CD4-positive, alpha-beta T cell treated with Interferon alpha-2 for 1 hour (primary cell): Measurements from ENCODE around the gene PLXNA4.

Experiments used
- DNase-seq, 2 donors: peaks; one replicate each; pipeline ENCODE4 v3.0.0-alpha.2; 2020 to 2022

Gene PLXNA4

DNA sequence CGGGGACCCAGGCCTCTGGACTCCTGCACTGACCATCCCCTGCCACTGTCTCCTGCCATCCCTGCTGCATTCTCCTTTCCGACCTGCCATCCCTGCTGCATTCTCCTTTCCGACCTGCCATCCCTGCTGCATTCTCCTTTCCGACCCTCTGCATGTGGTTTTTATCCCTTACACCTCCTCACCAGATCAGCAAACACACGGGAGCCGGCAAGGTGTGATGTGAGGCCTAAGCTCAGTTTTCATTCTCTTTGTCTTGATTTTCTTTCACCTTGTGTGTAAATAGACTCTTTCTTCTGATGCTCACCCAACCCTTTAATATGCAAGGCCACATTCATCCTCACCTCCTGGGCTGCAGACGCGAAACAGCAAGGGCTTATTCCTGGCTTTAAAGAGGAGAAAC, 11.4 kb downstream of the PLXNA4 start:
- DNase-seq = no peak

DNA sequence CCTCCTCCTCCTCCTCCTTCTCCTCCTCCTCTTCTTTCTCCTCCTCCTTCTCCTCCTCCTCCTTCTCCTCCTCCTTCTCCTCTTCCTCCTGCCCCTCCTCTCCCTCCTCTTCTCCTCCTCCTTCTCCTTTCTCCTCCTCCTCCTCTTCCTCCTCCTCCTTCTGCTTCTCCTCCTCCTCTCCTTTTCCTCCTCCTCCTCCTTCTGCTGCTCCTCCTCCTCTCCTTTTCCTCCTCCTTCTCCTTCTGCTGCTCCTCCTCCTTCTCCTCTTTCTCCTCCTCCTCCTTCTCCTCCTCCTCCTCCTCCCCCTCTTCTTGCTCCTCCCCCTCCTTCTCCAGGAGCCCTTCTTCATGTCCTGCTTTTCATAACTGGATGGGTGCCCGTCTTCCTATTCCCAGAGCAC, 12.2 kb downstream of the PLXNA4 start:
- no peak for DNase-seq

DNA sequence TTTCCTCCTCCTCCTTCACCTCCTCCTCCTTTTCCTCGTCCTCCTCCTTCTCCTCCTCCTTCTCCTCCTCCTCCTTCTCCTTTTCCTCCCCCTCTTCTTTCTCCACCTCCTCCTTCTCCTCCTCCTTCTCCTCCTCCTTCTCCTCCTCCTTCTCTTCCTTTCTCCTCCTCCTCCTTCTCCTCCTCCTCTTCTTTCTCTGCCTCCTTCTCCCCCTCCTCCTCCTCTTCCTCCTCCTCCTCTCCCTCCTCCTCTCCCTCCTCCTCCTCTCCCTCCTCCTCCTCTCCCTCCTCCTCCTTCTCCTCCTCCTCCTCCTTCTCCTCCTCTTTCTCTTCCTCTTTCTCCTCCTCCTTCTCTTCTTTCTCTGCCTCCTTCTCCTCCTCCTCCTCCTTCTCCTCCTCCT, 13.6 kb downstream of the PLXNA4 start:
- DNase-seq = no peak

- DNase-seq = no peak
These were observed 14.5 kb downstream of the PLXNA4 start for GRCh38 chr7:132561763-132562162.

- DNase-seq = no peak
These were observed 15.3 kb downstream of the PLXNA4 start for GRCh38 chr7:132560825-132561529.

- no peak for DNase-seq
These were observed 16.2 kb downstream of the PLXNA4 start for GRCh38 chr7:132560105-132560504.

GRCh38 chr7:132558815-132559214, 17.5 kb downstream of the PLXNA4 start:
- no peak for DNase-seq

- no peak for DNase-seq
These were observed 18.7 kb downstream of the PLXNA4 start for GRCh38 chr7:132557489-132558044.

GRCh38 chr7:132554446-132554845, 21.8 kb downstream of the PLXNA4 start:
- no peak for DNase-seq

GRCh38 chr7:132553031-132553430, 23.2 kb downstream of the PLXNA4 start:
- DNase-seq = no peak

DNA sequence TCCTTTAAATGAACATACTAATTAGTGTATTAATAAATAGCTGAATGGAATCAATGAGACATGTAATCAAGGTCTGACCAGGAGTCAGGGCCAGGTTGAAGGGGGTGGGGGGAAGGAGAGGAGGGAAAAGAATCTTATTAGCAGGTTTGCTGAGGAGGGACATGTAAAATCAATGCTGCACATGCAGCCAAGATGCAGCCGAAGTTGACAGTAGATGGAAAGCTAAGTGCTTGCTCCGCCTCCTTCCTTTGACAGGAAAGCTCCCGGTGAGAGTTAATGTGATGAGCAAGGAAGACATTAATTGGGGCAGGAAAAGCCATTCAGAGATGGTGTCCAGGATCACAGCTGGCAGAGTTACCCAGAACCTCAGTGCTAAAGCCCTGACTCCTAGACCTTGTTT, 24.4 kb downstream of the PLXNA4 start:
- DNase-seq = no peak

GRCh38 chr7:132551439-132551838, 24.8 kb downstream of the PLXNA4 start:
- DNase-seq = no peak

- no peak for DNase-seq
These were observed 27.7 kb downstream of the PLXNA4 start for GRCh38 chr7:132548489-132549078.

DNA sequence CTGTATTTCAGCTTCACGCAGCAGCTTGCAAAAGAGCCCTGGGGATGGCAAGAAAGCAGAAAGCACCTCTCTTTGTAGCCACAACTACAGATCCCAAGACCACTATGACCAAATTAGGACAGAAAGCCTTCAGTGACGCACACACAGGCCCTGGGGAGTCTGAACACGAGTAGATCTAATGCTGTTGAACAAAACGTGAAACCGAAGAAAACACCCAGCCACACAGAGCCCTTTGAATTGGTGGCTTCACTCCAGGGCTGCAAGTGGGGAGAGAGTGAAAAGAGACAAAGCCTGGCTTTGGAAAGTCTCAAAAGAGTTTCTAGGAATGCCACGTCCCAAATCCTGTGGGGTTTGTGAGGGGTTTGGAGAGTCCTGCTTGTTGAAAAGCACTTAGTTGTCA, 28.4 kb downstream of the PLXNA4 start:
- no peak for DNase-seq

DNA sequence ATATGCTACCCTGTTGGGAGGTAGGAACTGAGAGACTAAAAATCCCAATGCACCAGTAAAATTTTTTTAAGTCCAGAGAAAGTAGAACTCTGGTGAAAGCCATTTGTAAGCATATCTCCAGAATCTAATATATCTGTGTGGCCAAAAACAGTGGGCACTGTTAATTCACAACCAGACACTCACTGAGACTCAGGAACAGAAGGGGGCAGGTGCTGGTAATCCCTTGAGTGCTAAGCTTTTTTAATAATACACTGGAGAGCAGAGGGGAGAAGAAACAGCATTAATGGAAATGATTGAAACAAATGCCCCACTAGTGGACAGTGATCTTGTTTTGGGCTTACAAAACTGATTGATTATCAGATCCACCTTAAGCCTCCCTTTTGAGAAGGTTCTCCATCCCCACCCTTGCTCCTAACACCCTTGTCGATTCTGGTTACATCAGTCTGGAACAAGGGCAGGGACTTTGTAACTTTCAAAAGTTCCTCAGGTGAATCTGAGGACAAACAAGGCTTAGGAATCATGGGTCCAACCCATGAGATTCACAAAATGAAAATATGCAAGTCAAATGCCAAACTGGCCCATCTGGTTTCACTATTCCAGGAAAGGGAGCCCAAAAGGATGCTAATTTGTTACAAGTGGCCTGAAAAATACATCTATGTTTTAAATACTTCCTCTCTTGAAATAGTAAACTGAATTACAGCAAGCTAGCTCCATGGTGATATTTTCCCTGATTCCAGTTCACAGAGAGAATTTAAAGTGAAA, 29.7 kb downstream of the PLXNA4 start:
- no peak for DNase-seq

- DNase-seq = no peak
These were observed 30.5 kb downstream of the PLXNA4 start for GRCh38 chr7:132545756-132546155.

DNA sequence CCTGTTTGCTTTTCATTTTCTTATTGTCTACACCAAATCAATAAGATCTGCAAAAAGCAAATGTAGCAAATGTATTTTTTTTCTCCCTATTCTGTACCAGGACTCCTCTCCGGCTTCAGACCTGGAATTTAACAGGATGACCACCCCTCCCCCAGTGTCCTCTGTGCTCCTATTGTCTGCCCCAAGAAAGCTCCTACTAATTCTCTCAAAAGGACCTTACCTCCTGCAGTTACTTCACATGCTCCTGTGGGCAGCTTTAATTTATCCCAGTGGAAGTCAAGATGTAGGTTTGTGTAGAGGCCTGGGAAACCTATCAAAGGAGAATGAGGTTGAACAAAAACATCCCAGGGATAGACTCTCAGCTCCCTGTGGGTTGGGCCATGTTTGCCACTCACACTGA, 31.3 kb downstream of the PLXNA4 start:
- DNase-seq = no peak

DNA sequence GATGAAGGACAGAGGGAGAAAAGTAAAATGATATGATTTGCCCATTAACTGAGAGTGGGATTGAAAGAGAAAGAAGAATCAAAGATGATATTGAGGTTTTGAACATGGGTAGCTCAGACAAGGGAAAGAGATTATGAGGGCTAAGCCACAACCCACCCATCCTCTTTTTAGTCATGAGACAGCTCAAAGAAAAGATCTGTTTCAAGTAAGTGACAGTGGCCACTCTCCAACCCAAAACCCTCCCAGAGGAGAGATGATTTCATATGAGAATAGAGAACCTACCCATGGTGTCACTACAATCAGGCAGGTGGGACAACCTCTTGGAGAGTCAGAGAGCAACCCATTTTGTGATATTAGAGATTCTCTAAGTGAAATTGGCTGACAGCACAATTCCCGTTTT, 32.2 kb downstream of the PLXNA4 start:
- no peak for DNase-seq

GRCh38 chr7:132542895-132543294, 33.4 kb downstream of the PLXNA4 start:
- DNase-seq = no peak

GRCh38 chr7:132541656-132542055, 34.6 kb downstream of the PLXNA4 start:
- no peak for DNase-seq

DNA sequence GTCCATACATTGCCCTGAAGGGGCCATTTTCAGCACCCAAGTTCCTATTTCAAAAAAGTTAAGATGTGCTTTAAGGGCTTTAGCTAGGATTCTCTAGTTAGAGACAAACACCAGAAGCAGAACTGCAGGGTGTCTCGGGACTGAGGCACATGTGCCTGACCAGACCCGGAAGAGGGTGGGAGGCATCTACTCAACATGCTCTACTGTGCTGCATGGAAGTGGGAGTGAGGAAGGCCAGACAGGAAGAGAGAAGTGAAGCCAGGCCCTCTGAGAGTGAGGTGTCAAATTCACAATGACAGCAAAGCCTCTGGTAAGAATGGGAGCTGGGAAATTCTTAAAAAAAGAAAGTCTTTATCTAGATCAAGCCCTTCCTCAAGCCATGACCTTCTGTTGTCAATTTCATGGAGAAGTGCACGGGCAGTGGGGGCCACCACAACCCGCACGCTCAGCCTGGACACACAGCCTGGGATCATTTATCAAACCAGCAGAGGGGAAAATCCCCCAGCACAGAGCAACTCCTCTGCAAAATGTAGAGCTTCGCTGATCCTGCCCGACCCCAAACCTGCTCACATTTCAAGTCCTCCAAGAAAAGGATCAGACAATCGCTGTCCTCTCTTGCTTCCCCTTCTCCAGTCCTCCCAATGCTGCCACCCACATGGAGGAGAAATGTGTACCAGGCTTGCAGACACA, 38.7 kb downstream of the PLXNA4 start:
- no peak for DNase-seq

GRCh38 chr7:132536654-132537395, 39.4 kb downstream of the PLXNA4 start:
- no peak for DNase-seq

DNA sequence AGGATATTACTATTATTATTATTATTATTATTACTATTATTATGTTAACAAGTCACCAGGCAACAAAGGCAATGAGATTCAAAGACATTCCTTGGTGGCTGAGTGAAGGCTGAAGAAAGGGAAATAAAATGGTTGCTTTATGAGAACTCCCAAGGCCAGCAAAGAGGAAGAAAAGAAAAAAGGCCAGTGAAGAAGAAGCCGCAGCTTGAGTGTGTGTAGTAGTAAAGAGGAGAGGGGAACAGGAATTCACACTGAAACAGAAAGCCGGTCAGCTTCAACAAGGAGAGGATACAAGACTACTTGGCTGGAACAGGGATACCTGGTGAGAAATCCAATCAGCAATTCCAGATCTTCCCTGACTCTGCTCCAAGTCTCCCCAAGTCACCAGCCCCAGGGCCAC, 42.4 kb downstream of the PLXNA4 start:
- DNase-seq = no peak
